IgD-negative memory B cell (primary cell): ENCODE measurements around the gene PDSS2. TPM values are rescaled to one million over a fixed set of nuclear protein-coding genes. Genes with fewer than 3 reads are reported as not detected.

Source experiments
- H3K27ac Mint-ChIP-seq, 3 donors: one replicate each; pipeline ENCODE4 v1.8.0; 2020 to 2022; ENCODE audit warnings: mild to moderate bottlenecking in 3 of 3, mixed read lengths in 3 of 3, moderate library complexity in 1 of 3
- H3K27me3 Mint-ChIP-seq: one replicate; pipeline ENCODE4 v1.8.0; 2021; ENCODE audit warnings: mixed read lengths
- H3K36me3 Mint-ChIP-seq: one replicate; pipeline ENCODE4 v1.8.0; 2020; ENCODE audit warnings: mild to moderate bottlenecking, mixed read lengths
- H3K4me1 Mint-ChIP-seq, 3 donors: one replicate each; pipeline ENCODE4 v1.8.0; 2020 to 2022; ENCODE audit warnings: mixed read lengths in 3 of 3, mild to moderate bottlenecking in 1 of 3
- H3K4me3 Mint-ChIP-seq, 4 donors: one replicate each; pipeline ENCODE4 v1.8.0; 2020 to 2022; ENCODE audit warnings: mild to moderate bottlenecking in 4 of 4, mixed read lengths in 4 of 4, moderate library complexity in 3 of 4
- H3K9me3 Mint-ChIP-seq, 3 donors: one replicate each; pipeline ENCODE4 v1.8.0; 2020 to 2021; ENCODE audit warnings: mixed read lengths in 3 of 3, mild to moderate bottlenecking in 1 of 3
- polyA plus RNA-seq: library from polyadenylated mRNA; unstranded; fragments of 300-500 nt; fragmentation: Illumina TruSeq; gene quantifications from one replicate; pipeline ENCODE4 v1.2.3, GENCODE V29; 2021

The PDSS2 gene
- polyA plus RNA-seq, 1 donor from 2014 or later, result 15.7 TPM

DNA sequence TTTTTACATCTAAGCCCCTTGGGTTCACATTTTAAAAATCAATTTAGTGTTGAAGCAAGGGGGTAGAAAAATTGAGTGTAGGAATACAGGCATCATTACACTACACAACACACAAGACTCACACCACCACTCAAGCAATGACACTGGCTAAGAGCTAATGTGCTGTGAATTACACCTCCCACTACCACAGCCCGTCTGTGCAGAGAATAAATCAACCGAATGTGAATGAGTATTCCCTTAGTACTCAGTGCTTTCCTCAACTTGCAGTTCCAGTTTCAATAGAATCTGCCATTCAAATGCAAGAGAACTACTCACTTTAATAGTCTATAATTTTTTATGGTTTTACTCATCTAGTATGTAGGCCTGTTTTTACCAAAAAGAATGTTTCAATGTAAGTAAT, 114.4 kb downstream of the PDSS2 start:
- Mint-ChIP-seq H3K4me1 (peaks cover 4 to 8% (median 7%) of the 10 kb centered on the region in 3 donors), H3K27ac (peak overlapping the region in 1 of 3 donors; percentile 5), H3K36me3 (peaks cover 3% of the 10 kb centered on the region), H3K27me3 (no peaks in the 10 kb centered on the region), H3K4me3 (no peak overlapping the region), H3K9me3 (no peaks in the 10 kb centered on the region)

DNA sequence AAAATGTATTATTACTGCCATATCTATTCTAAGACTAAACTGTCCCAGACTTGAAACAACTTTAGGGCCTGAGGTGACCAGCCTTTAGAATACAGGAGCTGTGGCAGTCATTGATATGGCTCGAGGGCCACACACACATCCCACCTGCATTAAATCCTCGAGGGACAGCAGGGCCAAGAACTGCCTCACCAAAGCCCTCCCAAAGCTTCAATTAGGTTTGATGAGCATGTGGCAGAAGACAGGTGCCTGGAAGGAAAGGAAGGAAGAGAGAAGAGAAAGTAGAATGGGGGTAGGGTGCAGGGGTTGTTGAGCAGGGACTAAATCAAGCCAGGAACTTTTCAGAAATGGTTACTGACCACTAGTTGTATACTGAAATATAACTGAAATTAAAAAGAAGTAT, 115.0 kb downstream of the PDSS2 start:
- H3K27me3 Mint-ChIP-seq, result no peaks in the 10 kb centered on the region
- H3K36me3 Mint-ChIP-seq, result no peaks in the 10 kb centered on the region
- H3K27ac Mint-ChIP-seq, result peak overlapping the region in 1 of 3 donors; percentile 5

DNA sequence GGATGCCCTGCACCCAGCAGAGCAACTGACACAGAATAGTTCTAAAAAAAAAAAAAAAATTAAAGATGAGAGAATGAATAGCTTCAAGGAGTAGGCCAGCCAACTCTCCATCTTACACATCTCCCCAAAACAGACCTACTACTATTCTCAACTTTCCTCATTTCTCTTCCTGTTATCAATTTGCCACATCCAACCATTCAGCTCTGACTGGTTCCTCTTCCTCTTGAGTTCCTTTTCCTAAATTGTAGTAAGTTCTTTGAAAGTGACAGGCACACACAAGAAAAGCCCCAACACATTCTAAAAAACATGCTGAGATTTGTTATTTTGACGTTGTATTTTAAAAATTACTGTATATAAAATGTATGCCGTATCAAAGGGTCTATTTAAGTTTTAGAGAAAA, 117.2 kb downstream of the PDSS2 start:
- Mint-ChIP-seq H3K4me1 (peaks cover 4 to 8% (median 7%) of the 10 kb centered on the region in 3 donors), H3K9me3 (no peaks in the 10 kb centered on the region), H3K36me3 (no peaks in the 10 kb centered on the region), H3K27me3 (no peaks in the 10 kb centered on the region), H3K4me3 (no peak overlapping the region), H3K27ac (no peak overlapping the region)

More for the DNA sequence above, 115.0 kb downstream of the PDSS2 start:
- Mint-ChIP-seq H3K4me1 (peaks cover 4 to 8% (median 7%) of the 10 kb centered on the region in 3 donors), H3K4me3 (no peak overlapping the region), H3K9me3 (no peaks in the 10 kb centered on the region)

DNA sequence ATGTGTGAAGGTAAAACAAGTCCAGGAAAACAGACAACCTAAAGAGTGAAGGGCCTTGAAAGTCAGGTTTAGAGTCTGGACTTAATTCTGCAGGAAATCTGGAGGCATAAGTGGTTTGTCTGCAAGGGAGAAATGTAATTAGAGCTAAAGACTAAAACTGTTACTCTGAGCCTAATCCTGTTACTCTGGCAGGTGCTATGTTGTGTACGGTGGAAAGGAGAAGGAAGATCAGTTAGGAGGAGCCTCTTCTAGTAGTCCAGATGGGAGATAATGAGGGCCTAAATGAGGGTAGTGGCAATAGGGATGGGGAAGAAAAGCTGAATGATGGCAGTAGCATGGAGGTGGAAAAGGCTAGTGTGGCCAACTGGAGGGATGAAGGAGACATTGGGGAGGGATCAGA, 118.5 kb downstream of the PDSS2 start:
- peaks cover 4 to 8% (median 7%) of the 10 kb centered on the region in 3 donors for H3K4me1 Mint-ChIP-seq
- H3K27me3 Mint-ChIP-seq, result no peaks in the 10 kb centered on the region
- no peaks in the 10 kb centered on the region for H3K9me3 Mint-ChIP-seq
- no peaks in the 10 kb centered on the region for H3K36me3 Mint-ChIP-seq
- no peak overlapping the region for H3K4me3 Mint-ChIP-seq
- H3K27ac Mint-ChIP-seq, result no peak overlapping the region

DNA sequence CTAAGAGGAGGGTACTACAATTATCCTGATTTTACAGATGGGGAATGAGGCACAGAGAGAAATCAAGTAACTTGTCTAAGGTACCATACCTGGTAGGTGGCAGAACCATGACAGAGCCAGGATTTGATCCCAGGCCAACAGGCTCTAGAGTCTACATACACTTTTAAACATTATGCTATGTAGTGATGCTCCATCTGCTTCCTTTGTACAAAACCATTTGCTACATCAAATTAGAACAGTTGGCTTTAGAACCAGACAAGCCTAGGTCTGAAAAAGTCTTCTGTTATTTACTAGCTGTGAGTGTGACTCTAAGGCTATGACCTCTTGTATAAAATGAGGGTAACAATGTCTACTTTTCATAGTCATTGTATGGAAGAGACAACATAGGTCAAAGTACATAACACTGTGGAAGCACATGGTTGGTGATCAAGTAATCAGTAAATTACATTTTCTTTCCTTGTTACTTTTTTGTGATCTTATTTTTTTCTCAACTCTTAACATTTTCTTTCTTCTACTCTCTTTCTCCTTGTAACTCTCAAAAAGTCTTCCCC, 122.1 kb downstream of the PDSS2 start:
- Mint-ChIP-seq H3K27me3 (no peaks in the 10 kb centered on the region), H3K36me3 (peaks cover 3% of the 10 kb centered on the region), H3K4me1 (peaks cover 0 to 2% (median 0%) of the 10 kb centered on the region in 3 donors), H3K27ac (peak overlapping the region in 1 of 3 donors; percentile 60), H3K9me3 (no peaks in the 10 kb centered on the region), H3K4me3 (no peak overlapping the region)

DNA sequence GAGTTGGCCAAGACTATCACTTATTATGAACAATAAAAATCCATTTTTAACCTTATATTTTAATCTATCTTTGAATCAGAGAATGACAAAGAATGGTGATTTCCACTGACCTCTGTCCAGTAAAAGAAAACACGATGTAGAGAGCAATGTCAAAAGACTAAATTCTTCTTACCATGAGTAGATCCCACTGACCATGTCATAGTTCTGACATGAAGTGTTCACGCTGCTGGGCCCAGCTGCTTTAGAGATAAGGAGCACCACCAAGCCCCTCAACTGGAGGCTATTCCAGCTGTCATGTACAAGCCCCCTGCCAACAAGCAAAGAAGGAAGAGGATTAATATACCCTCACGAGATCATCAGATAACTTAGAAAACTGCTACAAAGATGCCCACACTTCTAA, 125.3 kb downstream of the PDSS2 start:
- H3K4me3 Mint-ChIP-seq, result no peak overlapping the region

DNA sequence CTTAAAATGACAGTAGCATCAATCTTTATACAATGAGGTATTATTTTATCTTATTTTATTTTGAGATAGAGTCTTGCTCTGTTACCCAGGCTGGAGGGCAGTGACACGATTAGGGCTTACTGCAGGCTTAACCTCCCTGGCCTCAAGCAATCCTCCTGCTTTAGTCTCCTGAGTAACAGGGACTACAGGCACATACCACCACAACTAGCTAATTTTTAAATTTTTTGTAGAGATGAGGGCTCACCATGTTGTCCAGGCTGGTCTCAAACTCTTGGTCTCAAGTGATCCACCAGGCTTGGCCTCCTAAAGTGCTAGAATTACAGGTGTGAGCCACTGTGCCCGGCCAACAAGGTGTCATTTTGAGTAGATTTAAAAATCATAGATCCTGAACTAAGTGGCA, 125.9 kb downstream of the PDSS2 start:
- H3K9me3 Mint-ChIP-seq, result no peaks in the 10 kb centered on the region
- H3K27ac Mint-ChIP-seq, result no peak overlapping the region
- H3K4me1 Mint-ChIP-seq, result peaks cover 14 to 16% (median 14%) of the 10 kb centered on the region in 3 donors
- H3K36me3 Mint-ChIP-seq, result peaks cover 3% of the 10 kb centered on the region
- H3K27me3 Mint-ChIP-seq, result no peaks in the 10 kb centered on the region
- no peak overlapping the region for H3K4me3 Mint-ChIP-seq

More for the DNA sequence above, 125.3 kb downstream of the PDSS2 start:
- Mint-ChIP-seq H3K9me3 (no peaks in the 10 kb centered on the region), H3K27ac (no peak overlapping the region), H3K4me1 (peaks cover 14 to 16% (median 14%) of the 10 kb centered on the region in 3 donors), H3K36me3 (peaks cover 3% of the 10 kb centered on the region), H3K27me3 (no peaks in the 10 kb centered on the region)

DNA sequence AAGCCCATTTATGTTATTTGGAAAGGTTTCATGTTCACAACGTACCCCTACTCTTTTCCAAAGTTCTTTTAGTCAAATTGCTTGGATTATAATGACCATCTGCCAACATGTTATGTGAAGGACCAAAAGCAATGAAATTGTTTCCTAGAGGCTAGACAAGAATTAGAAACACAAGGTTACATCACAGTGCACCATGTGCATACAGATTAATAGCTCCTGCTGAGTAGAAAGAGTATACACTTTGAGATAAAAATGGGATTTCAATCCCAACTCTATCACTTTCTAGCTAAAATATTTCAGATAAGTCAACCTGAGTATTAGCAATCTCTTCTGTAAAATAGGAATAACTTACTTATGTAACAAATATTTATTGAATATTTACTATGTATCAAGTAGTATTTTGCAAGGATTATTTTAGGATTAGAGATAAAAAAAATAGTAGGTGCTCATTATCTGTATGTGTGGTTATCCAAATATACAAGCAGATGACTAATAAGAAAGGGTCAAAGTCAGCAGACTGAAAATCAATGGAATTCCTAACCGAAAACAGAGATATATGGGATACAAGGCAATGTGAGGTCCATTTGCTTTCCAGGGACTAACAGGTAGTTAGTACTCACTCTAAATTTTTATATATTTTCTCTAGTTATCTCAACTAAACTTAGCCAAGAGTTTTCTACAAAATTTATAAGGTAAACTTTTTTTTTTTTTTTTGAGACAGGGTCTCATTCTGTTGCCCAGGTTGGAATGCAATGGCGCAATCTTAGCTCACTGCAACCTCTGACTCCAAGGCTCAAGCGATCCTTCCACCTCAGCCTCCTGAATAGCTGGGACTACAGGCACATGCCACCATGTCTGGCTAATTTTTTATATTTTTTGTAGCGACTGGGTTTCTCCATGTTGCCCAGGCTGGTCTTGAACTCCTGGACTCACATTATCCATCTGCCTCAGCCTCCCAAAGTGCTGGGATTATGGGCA, 127.7 kb downstream of the PDSS2 start:
- Mint-ChIP-seq H3K27me3 (no peaks in the 10 kb centered on the region), H3K4me3 (peak overlapping the region in 1 of 4 donors; percentile 59), H3K27ac (peak overlapping the region in 2 of 3 donors; percentile 67 to 69), H3K9me3 (no peaks in the 10 kb centered on the region), H3K36me3 (peaks cover 3% of the 10 kb centered on the region), H3K4me1 (peaks cover 14 to 16% (median 14%) of the 10 kb centered on the region in 3 donors)

DNA sequence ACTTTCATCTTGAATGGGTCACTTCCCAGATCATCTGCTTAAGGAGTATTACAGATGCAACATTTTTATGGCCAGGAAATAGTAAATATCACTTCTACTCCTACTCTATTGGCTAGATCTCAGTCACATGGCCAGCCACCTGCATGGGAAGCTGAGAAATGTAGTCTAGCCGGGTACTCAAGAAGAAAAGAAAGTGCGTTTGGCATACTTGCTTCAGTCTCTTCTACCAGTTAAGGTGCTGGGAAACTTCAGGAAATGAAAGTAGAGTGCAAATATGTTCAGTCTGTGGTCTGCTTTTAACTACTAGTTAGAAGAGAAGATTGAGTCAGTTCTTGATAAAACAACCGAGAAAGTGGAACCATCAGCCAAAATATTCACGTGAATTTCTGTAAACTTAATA, 129.2 kb downstream of the PDSS2 start:
- Mint-ChIP-seq H3K4me3 (peak overlapping the region; percentile 1 to 70 (median 40)), H3K36me3 (peaks cover 5% of the 10 kb centered on the region)

DNA sequence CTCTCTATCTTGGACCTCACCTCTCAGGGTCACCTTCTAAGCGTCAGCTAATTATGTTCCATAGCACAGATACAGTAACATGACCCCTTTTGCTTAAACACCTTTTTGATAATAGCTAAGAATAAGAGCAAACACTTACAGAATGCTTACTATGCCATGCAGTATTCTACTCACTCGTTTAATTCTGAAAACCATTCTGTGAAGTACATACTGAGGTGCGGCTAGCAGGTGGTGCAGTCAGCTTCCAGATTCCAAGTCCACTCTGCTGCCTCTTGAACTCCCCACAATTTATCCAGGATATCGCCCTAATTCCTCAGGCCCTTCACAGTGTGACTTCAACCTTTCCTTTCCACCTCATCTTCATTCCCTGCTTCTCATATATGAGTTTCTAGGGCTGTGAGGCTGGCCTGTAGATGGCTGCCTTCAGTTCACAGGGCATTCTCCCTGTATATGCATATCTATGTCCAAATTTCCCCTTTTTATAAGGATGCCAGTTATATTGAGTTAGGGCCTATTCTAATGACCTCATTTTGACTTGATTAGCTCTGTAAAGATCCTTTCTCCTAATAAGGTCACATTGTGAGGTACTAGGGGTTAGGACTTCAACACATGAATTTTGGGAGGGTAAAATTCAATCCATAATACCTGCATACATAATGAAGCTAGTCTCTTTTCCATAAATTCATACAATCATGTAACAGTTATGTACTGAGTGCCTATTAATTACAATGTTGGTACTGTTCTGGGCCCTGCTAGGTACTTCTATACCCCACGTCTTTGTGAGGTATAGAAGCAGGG, 130.1 kb downstream of the PDSS2 start:
- no peak overlapping the region for H3K4me3 Mint-ChIP-seq
- peaks cover 4% of the 10 kb centered on the region for H3K36me3 Mint-ChIP-seq
- H3K27me3 Mint-ChIP-seq, result no peaks in the 10 kb centered on the region
- H3K27ac Mint-ChIP-seq, result peak overlapping the region in 1 of 3 donors; percentile 78
- H3K4me1 Mint-ChIP-seq, result peaks cover 14 to 16% (median 14%) of the 10 kb centered on the region in 3 donors
- H3K9me3 Mint-ChIP-seq, result no peaks in the 10 kb centered on the region

More for the DNA sequence above, 129.2 kb downstream of the PDSS2 start:
- H3K4me1 Mint-ChIP-seq, result peaks cover 14 to 16% (median 14%) of the 10 kb centered on the region in 3 donors
- no peaks in the 10 kb centered on the region for H3K27me3 Mint-ChIP-seq
- H3K9me3 Mint-ChIP-seq, result no peaks in the 10 kb centered on the region
- H3K27ac Mint-ChIP-seq, result peak overlapping the region in 2 of 3 donors; percentile 41 to 78

DNA sequence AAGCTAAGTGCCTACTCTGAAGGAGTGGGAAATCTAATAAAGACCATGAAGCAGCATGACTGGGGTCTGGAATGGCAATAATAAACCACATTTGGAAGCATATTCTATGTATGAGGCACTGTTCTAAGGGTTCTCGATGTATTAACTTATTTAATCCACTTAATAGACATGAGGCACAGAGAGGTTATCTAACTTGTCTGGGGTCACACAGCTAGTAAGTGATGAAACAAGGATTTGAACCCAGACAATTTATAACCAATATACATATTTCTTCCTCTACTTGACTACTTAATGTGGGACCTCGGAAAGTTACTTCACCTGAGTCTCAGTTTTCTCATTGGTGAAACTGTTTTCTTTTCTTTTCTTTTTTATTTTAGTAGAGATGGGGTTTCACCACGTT, 131.3 kb downstream of the PDSS2 start:
- Mint-ChIP-seq H3K4me3 (no peak overlapping the region), H3K36me3 (peaks cover 2% of the 10 kb centered on the region), H3K4me1 (peaks cover 14 to 16% (median 14%) of the 10 kb centered on the region in 3 donors), H3K9me3 (no peaks in the 10 kb centered on the region), H3K27ac (no peak overlapping the region), H3K27me3 (no peaks in the 10 kb centered on the region)

DNA sequence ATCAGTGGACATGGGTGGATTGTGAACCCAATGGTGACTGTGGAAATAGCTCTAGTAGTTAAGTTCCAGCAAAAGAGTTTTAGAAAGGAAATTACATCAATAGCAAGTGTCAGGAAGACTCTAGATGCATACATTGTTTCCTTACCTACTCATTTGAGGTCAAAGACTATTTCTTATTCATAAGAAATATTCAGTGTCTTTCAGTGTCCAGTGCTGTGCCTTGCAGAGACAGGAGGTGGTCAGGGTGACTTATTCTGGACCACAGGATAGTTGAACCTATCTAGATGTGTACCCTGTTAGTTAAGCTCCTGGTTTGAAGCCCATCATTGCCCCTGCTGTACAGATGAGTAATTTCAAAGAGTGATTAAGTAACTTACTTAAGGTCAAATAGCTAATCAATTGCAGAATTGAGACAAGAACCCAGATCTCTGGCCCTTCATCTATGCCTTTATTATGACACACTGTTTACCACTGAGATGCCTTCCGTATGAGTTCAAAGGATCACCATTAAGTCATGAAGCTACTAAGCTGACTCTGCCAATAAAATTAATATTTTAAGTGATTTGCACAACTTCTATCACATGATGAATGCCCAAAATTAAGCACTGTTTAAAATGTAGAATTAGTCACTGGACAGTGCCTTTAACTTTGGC, 136.1 kb downstream of the PDSS2 start:
- H3K27me3 Mint-ChIP-seq, result no peaks in the 10 kb centered on the region
- no peak overlapping the region for H3K4me3 Mint-ChIP-seq
- peak overlapping the region in 1 of 3 donors; percentile 32 for H3K27ac Mint-ChIP-seq
- H3K4me1 Mint-ChIP-seq, result peaks cover 2 to 9% (median 6%) of the 10 kb centered on the region in 3 donors
- H3K9me3 Mint-ChIP-seq, result no peaks in the 10 kb centered on the region
- H3K36me3 Mint-ChIP-seq, result peaks cover 2% of the 10 kb centered on the region

DNA sequence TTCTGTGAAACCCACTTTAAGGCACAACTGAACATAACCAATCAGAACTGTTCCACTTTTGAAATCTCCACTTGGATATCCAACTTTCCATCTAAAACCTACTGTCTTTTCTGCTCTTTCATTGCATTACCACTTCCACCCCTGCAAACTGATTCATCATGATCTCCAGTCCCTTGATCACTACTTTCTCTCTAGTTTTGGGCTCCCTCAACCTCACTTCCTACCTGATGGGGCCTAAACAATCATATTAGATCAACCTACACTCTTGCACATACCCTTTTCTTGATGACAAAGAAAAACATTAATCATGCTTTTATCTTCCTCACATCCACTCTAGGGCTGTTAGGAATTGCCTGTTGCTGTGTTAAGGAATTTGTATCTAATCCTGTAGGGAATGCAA, 137.6 kb downstream of the PDSS2 start:
- H3K27me3 Mint-ChIP-seq, result no peaks in the 10 kb centered on the region
- H3K36me3 Mint-ChIP-seq, result peaks cover 2% of the 10 kb centered on the region
- peak overlapping the region in 1 of 3 donors; percentile 28 for H3K27ac Mint-ChIP-seq
- H3K9me3 Mint-ChIP-seq, result no peaks in the 10 kb centered on the region
- peaks cover 4 to 9% (median 6%) of the 10 kb centered on the region in 3 donors for H3K4me1 Mint-ChIP-seq
- no peak overlapping the region for H3K4me3 Mint-ChIP-seq

DNA sequence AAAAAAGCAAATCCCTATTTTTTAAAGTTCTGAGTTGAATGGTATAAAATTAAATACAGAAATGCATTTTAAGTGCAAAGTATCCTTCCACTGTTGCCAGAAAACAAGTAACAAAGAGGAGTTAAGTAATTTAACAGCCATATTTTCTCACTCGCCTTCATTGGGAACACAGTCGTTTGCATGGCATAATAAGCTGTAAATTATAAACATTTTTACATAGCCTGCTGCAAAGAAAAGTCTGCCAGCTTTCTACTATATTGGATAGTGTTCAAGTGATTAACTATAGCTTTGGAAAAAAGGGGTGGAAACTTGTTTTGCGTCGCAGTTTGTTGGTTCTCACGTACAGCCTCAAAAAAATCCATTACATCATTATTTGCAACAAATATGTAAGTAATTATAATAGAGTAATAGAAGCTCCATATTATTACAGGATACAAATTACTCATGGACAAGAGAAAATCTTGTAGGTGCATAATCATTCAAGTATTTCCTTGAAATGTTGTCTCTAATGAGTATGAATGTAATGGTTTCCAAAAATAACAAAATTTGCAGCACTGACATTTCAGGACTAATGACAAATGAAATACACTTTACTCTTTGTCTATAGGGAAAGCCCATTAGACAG, 139.3 kb downstream of the PDSS2 start:
- Mint-ChIP-seq H3K4me1 (peaks cover 8 to 12% (median 9%) of the 10 kb centered on the region in 3 donors), H3K27me3 (no peaks in the 10 kb centered on the region), H3K27ac (no peak overlapping the region), H3K9me3 (no peaks in the 10 kb centered on the region), H3K4me3 (no peak overlapping the region), H3K36me3 (no peaks in the 10 kb centered on the region)
